ENCODE measurements around the gene ATP6V1B1.

Gene ATP6V1B1

GRCh38 chr2:70930371-70931329 is 5.0 kb upstream of the ATP6V1B1 start:
- Histone ChIP-seq H2AFZ (ENCODE audit: low read length) (no peak overlapping the region), H3K9ac (ENCODE audit: low read depth, low read length, poor library complexity, severe bottlenecking) (no peak overlapping the region), H3K27me3 (ENCODE audit: insufficient read depth, low read length, poor library complexity, severe bottlenecking) (no peaks in the 10 kb centered on the region), H4K20me1 (ENCODE audit: insufficient read depth, low read length, poor library complexity, severe bottlenecking) (no peaks in the 10 kb centered on the region), H3K79me2 (ENCODE audit: insufficient read depth, low read length) (no peaks in the 10 kb centered on the region), H3K4me1 (ENCODE audit: insufficient read depth, low read length, poor library complexity, severe bottlenecking) (peaks cover 21% of the 10 kb centered on the region), H3K4me2 (ENCODE audit: low read depth, low read length, poor library complexity, severe bottlenecking) (peak overlapping the region; percentile 51), H3K9me3 (ENCODE audit: insufficient read depth, low read depth, low read length) (no peaks in the 10 kb centered on the region), H3K4me3 (ENCODE audit: low read length, poor library complexity, severe bottlenecking) (peak overlapping the region; percentile 3), H3K9me2 (replicated peaks; ENCODE audit: low read depth, low read length) (no peaks in the 10 kb centered on the region), H3K36me3 (ENCODE audit: insufficient read depth, low read length) (no peaks in the 10 kb centered on the region), H3F3A (ENCODE audit: low read depth) (no peaks in the 10 kb centered on the region)
- TF ChIP-seq EZH2phosphoT487 (IDR thresholded peaks at IDR 0.05; ENCODE audit: borderline replicate concordance) (no peak), CTCF (conservative IDR thresholded peaks at IDR 0.05; ENCODE audit: low read length) (no peak)

GRCh38 chr2:70931376-70932000 is 4.2 kb upstream of the ATP6V1B1 start:
- H3K9me3 ChIP-seq (ENCODE audit: insufficient read depth, low read depth, low read length): no peaks in the 10 kb centered on the region
- H3K4me1 ChIP-seq (ENCODE audit: insufficient read depth, low read length, poor library complexity, severe bottlenecking): peaks cover 21% of the 10 kb centered on the region
- no peaks in the 10 kb centered on the region for H3K27me3 ChIP-seq (ENCODE audit: insufficient read depth, low read length, poor library complexity, severe bottlenecking)
- TF ChIP-seq CTCF (conservative IDR thresholded peaks at IDR 0.05; ENCODE audit: low read length) (no peak), EZH2phosphoT487 (IDR thresholded peaks at IDR 0.05; ENCODE audit: borderline replicate concordance) (no peak)
- peak overlapping the region; percentile 51 for H3K4me2 ChIP-seq (ENCODE audit: low read depth, low read length, poor library complexity, severe bottlenecking)
- peak overlapping the region; percentile 3 for H3K4me3 ChIP-seq (ENCODE audit: low read length, poor library complexity, severe bottlenecking)
- no peak overlapping the region for H2AFZ ChIP-seq (ENCODE audit: low read length)
- no peaks in the 10 kb centered on the region for H3K79me2 ChIP-seq (ENCODE audit: insufficient read depth, low read length)
- H3K9ac ChIP-seq (ENCODE audit: low read depth, low read length, poor library complexity, severe bottlenecking): no peak overlapping the region
- no peaks in the 10 kb centered on the region for H4K20me1 ChIP-seq (ENCODE audit: insufficient read depth, low read length, poor library complexity, severe bottlenecking)
- no peaks in the 10 kb centered on the region for H3F3A ChIP-seq (ENCODE audit: low read depth)
- no peaks in the 10 kb centered on the region for H3K36me3 ChIP-seq (ENCODE audit: insufficient read depth, low read length)
- no peaks in the 10 kb centered on the region for H3K9me2 ChIP-seq (replicated peaks; ENCODE audit: low read depth, low read length)

GRCh38 chr2:70932631-70933230 is 3.0 kb upstream of the ATP6V1B1 start:
- no peaks in the 10 kb centered on the region for H3K27me3 ChIP-seq (ENCODE audit: insufficient read depth, low read length, poor library complexity, severe bottlenecking)
- H3K4me1 ChIP-seq (ENCODE audit: insufficient read depth, low read length, poor library complexity, severe bottlenecking): peaks cover 21% of the 10 kb centered on the region
- no peaks in the 10 kb centered on the region for H3K79me2 ChIP-seq (ENCODE audit: insufficient read depth, low read length)
- H3K36me3 ChIP-seq (ENCODE audit: insufficient read depth, low read length): no peaks in the 10 kb centered on the region
- no peak overlapping the region for H2AFZ ChIP-seq (ENCODE audit: low read length)
- TF ChIP-seq EZH2phosphoT487 (IDR thresholded peaks at IDR 0.05; ENCODE audit: borderline replicate concordance): no peak
- TF ChIP-seq CTCF (conservative IDR thresholded peaks at IDR 0.05; ENCODE audit: low read length): no peak
- no peak overlapping the region for H3K4me3 ChIP-seq (ENCODE audit: low read length, poor library complexity, severe bottlenecking)
- H3K9ac ChIP-seq (ENCODE audit: low read depth, low read length, poor library complexity, severe bottlenecking): no peak overlapping the region
- no peaks in the 10 kb centered on the region for H3K9me2 ChIP-seq (replicated peaks; ENCODE audit: low read depth, low read length)
- no peaks in the 10 kb centered on the region for H3K9me3 ChIP-seq (ENCODE audit: insufficient read depth, low read depth, low read length)
- no peaks in the 10 kb centered on the region for H4K20me1 ChIP-seq (ENCODE audit: insufficient read depth, low read length, poor library complexity, severe bottlenecking)
- no peak overlapping the region for H3K4me2 ChIP-seq (ENCODE audit: low read depth, low read length, poor library complexity, severe bottlenecking)
- H3F3A ChIP-seq (ENCODE audit: low read depth): no peaks in the 10 kb centered on the region

Data from Loucy (cell line).